Right atrium auricular region (tissue), 2 donors: ENCODE measurements around the gene FKBP7. TPM values are rescaled to one million over a fixed set of nuclear protein-coding genes. Genes with fewer than 3 reads are reported as not detected.

Experiments used
- DNase-seq: peaks from one replicate; pipeline ENCODE4 v3.0.0-alpha.2; 2019; ENCODE audit warnings: low spot score
- H3K27ac ChIP-seq, 2 donors: fragments of 200-600 bp; sonication (generic); 1 replicate in 1 of 2; 2 replicates in 1 of 2; pipeline ENCODE4 v1.5.1; 2016 to 2019
- H3K27me3 ChIP-seq, 2 donors: fragments of 200-600 bp; sonication (generic); one replicate each; pipeline versions ENCODE4 v1.5.1 to v1.6.0; 2017 to 2019
- H3K36me3 ChIP-seq: fragments of 200-600 bp; sonication (generic); one replicate; pipeline ENCODE4 v1.5.1; 2016
- H3K4me1 ChIP-seq, 2 donors: fragments of 200-600 bp; sonication (generic); one replicate each; pipeline versions ENCODE4 v1.5.1 to v1.6.0; 2017 to 2019
- H3K4me3 ChIP-seq, 2 donors: fragments of 200-600 bp; sonication (generic); 1 replicate in 1 of 2; 2 replicates in 1 of 2; pipeline ENCODE4 v1.5.1; 2017 to 2019; ENCODE audit warnings: mild to moderate bottlenecking in 1 of 2, moderate library complexity in 1 of 2
- H3K9me3 ChIP-seq, 2 donors: fragments of 200-600 bp; sonication (generic); one replicate each; pipeline ENCODE4 v1.5.1; 2019
- total RNA-seq, 2 donors: library from RNA; depleted of rRNA; stranded (reverse); fragments of >200 nt; gene quantifications; one replicate each; pipeline ENCODE4 v1.1.0, GENCODE V29; 2016
- TF ChIP-seq, protein P1 (sequence below), 2 donors: fragments of 200-600 bp; sonication (generic); IDR thresholded peaks; one replicate each; pipeline ENCODE4 v1.5.1; 2019; ENCODE audit warnings: antibody characterized with exemption in 2 of 2

The FKBP7 gene
- total RNA-seq, 2 donors from 2014 or later: 10.8 to 13.4 TPM

DNA sequence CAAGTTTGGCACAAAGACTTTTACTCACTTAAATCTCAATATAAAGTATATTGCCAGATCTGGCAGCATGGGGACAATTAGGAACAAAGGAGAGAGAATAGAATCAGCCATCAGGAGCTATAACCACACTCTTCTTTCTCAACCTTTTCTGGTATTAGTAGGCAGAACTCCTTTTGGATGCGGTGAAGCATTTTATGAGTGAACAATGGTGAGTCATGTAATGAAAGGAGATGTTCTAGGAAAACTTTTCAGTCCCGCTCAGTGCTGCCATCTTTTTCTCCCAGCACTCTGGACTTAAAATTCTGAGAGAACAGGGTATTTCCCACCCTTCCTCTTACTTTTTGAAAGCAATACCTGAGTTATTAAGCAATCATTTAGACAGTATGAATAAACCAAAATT is 34.1 kb upstream of the FKBP7 start:
- H3K36me3 ChIP-seq: peaks cover 13% of the 10 kb centered on the region
- H3K4me3 ChIP-seq: no peak overlapping the region
- DNase-seq: no peak
- TF ChIP-seq, protein P1, sequence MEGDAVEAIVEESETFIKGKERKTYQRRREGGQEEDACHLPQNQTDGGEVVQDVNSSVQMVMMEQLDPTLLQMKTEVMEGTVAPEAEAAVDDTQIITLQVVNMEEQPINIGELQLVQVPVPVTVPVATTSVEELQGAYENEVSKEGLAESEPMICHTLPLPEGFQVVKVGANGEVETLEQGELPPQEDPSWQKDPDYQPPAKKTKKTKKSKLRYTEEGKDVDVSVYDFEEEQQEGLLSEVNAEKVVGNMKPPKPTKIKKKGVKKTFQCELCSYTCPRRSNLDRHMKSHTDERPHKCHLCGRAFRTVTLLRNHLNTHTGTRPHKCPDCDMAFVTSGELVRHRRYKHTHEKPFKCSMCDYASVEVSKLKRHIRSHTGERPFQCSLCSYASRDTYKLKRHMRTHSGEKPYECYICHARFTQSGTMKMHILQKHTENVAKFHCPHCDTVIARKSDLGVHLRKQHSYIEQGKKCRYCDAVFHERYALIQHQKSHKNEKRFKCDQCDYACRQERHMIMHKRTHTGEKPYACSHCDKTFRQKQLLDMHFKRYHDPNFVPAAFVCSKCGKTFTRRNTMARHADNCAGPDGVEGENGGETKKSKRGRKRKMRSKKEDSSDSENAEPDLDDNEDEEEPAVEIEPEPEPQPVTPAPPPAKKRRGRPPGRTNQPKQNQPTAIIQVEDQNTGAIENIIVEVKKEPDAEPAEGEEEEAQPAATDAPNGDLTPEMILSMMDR (IDR thresholded peaks at IDR 0.05): no peak
- no peaks in the 10 kb centered on the region for H3K4me1 ChIP-seq
- no peak overlapping the region for H3K27ac ChIP-seq
- H3K9me3 ChIP-seq: no peaks in the 10 kb centered on the region
- no peaks in the 10 kb centered on the region for H3K27me3 ChIP-seq

DNA sequence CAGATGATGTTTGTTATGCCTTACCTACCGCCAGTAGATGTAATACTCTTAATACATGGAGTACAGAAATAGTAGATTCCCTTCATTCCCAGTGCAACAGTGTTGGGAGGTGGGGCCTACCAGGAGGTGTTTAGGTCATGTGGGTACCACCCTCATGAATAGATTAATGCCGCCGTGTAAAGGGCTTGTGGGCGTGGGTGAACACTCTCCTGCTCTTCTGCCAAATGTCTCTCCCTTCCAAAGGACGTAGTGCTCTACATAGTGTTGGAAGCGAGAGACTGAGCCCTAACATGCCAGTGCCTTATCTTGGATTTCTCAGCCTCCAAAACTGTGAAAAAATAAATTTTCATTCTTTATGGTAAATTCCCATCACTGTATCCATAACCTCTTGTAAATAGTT is 32.0 kb upstream of the FKBP7 start:
- TF ChIP-seq, protein P1 (IDR thresholded peaks at IDR 0.05): no peak
- H3K36me3 ChIP-seq: peaks cover 13% of the 10 kb centered on the region
- DNase-seq: no peak

GRCh38 chr2:178508646-178509045 is 30.2 kb upstream of the FKBP7 start:
- Histone ChIP-seq H3K9me3 (no peaks in the 10 kb centered on the region), H3K36me3 (peaks cover 26% of the 10 kb centered on the region), H3K4me1 (no peaks in the 10 kb centered on the region), H3K4me3 (no peak overlapping the region), H3K27me3 (no peaks in the 10 kb centered on the region), H3K27ac (no peak overlapping the region)
- no peak for DNase-seq
- TF ChIP-seq, protein P1 (IDR thresholded peaks at IDR 0.05): no peak

More for the DNA sequence above, 32.0 kb upstream of the FKBP7 start:
- Histone ChIP-seq H3K27me3 (no peaks in the 10 kb centered on the region), H3K4me3 (no peak overlapping the region), H3K4me1 (no peaks in the 10 kb centered on the region), H3K27ac (no peak overlapping the region), H3K9me3 (no peaks in the 10 kb centered on the region)

GRCh38 chr2:178506949-178507348 is 28.5 kb upstream of the FKBP7 start:
- Histone ChIP-seq H3K36me3 (peaks cover 37% of the 10 kb centered on the region), H3K4me3 (no peak overlapping the region), H3K27me3 (no peaks in the 10 kb centered on the region), H3K27ac (no peak overlapping the region), H3K4me1 (no peaks in the 10 kb centered on the region), H3K9me3 (no peaks in the 10 kb centered on the region)
- no peak for DNase-seq
- TF ChIP-seq, protein P1 (IDR thresholded peaks at IDR 0.05): no peak

DNA sequence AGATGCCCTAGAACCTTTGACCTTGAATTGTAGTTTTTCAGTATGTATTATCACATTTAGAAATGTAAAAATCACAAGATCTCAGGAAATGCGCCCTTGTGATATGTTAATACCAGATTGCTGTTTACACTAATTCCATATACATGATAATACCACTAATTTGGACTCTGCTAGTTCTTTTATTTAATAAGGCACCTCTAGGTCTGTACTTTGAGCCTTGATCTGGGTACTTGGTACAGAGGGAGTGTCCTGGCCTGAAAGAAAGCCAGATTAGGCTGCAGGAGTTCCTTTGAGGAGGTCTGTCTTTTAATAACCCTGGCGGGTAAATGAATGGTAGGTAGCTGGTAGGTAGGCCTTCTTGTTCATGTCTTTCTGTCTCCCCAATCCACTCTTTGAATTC is 28.1 kb upstream of the FKBP7 start:
- no peaks in the 10 kb centered on the region for H3K27me3 ChIP-seq
- H3K9me3 ChIP-seq: no peaks in the 10 kb centered on the region
- TF ChIP-seq, protein P1 (IDR thresholded peaks at IDR 0.05): no peak
- no peak overlapping the region for H3K4me3 ChIP-seq
- no peaks in the 10 kb centered on the region for H3K4me1 ChIP-seq
- no peak overlapping the region for H3K27ac ChIP-seq
- peaks cover 42% of the 10 kb centered on the region for H3K36me3 ChIP-seq
- DNase-seq: no peak

DNA sequence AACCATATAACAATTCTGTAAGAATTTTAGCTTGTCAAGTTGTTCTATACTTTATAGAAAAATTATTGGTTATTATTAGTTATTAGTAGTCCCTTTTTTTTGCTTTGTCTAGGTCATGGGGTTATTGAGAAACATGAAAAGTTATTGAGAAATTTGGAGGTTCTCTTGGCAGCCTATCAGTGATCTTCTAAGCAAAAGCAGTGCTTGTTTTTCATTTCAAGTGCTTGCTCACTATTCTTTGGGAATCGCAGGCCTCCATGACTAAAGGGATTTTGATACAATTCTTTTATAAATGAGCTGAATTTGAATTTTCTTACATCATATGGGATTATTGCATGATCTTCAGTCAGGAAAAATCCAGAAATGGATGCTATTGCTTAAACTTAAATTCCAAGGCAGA is 27.7 kb upstream of the FKBP7 start:
- no peak overlapping the region for H3K27ac ChIP-seq
- H3K9me3 ChIP-seq: no peaks in the 10 kb centered on the region
- no peak for DNase-seq
- H3K4me3 ChIP-seq: no peak overlapping the region
- H3K27me3 ChIP-seq: no peaks in the 10 kb centered on the region
- peaks cover 46% of the 10 kb centered on the region for H3K36me3 ChIP-seq
- TF ChIP-seq, protein P1 (IDR thresholded peaks at IDR 0.05): no peak
- no peaks in the 10 kb centered on the region for H3K4me1 ChIP-seq
